GM13977 (cell line): ENCODE data around the gene PRDM16.

Source experiments
- DNase-seq: peaks from one replicate; pipeline ENCODE4 v3.0.0; 2012; ENCODE audit warnings: low spot score
- in situ Hi-C: fragments of 300-500 bp; cut with MboI; formaldehyde crosslinking; loops from one replicate; pipeline ENCODE4 v1.12.0; 2022; ENCODE audit warnings: low sequenced_read_pairs, low pct_unique_long_range_greater_than_20kb, mixed read lengths, inconsistent platforms; ENCODE audit not compliant: unreplicated experiment
- TF ChIP-seq, protein P1 (sequence below): IDR thresholded peaks from 2 replicates; pipeline ENCODE4 v1.5.1; 2012; ENCODE audit warnings: mild to moderate bottlenecking, control low read depth; ENCODE audit not compliant: insufficient read depth; ENCODE audit errors: extremely low read depth, missing control alignments

PRDM16 gene

DNA sequence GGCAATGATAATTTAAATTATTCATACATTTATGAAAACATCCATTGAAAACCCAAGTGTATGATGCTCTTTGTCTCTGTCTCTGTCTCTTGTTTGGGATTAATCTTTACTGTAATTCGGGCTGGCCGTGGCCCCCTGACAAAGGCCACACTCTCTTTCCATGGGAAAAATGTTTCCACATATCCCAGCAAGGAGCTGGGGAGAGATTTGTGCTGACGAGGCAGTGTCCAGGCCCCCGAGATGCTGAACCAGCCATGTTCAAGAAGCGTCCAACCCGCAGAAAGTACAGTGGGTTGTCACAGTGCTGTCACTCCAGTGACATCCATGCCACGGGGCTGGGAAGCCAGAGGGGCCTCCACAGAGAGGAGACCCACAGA is 147.0 kb downstream of the PRDM16 start:
- no peak for DNase-seq
- in situ Hi-C loops, result no loop called here
- TF ChIP-seq, protein P1, sequence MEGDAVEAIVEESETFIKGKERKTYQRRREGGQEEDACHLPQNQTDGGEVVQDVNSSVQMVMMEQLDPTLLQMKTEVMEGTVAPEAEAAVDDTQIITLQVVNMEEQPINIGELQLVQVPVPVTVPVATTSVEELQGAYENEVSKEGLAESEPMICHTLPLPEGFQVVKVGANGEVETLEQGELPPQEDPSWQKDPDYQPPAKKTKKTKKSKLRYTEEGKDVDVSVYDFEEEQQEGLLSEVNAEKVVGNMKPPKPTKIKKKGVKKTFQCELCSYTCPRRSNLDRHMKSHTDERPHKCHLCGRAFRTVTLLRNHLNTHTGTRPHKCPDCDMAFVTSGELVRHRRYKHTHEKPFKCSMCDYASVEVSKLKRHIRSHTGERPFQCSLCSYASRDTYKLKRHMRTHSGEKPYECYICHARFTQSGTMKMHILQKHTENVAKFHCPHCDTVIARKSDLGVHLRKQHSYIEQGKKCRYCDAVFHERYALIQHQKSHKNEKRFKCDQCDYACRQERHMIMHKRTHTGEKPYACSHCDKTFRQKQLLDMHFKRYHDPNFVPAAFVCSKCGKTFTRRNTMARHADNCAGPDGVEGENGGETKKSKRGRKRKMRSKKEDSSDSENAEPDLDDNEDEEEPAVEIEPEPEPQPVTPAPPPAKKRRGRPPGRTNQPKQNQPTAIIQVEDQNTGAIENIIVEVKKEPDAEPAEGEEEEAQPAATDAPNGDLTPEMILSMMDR, result no peak

DNA sequence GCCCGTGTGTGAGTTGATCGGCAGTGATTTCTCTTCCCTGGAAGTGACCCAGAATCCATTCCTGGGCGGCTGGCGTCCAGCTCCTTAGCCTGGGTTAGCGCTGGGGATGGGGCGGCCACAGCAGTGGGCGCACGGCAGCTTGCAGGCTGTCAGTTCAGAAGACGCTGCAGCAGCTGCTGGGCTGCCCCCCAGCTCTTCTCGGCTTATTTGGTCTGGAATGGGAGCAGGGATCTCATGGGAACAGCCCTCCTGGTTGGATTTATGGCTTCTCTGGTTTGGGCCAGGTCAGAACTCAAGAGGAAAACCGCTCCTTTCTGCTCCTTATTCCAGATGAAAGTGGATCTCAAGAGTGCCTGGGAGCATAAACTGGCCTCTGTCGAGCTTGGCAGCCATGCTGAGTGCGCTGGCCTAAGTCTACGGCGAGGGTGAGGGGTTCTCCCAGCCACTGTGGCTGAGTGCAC is 148.2 kb downstream of the PRDM16 start:
- TF ChIP-seq, protein P1, result no peak
- in situ Hi-C loops, result no loop called here
- no peak for DNase-seq

GRCh38 chr1:3217979-3218679 is 149.1 kb downstream of the PRDM16 start:
- in situ Hi-C loops, result no loop called here
- no peak for DNase-seq
- TF ChIP-seq, protein P1, result no peak

GRCh38 chr1:3219005-3219790 is 150.2 kb downstream of the PRDM16 start:
- in situ Hi-C loops, result no loop called here
- no peak for DNase-seq

GRCh38 chr1:3219791-3220467 is 150.9 kb downstream of the PRDM16 start:
- in situ Hi-C loops, result no loop called here
- TF ChIP-seq, protein P1, result no peak
- DNase-seq, result no peak

More at GRCh38 chr1:3219005-3219790, 150.2 kb downstream of the PRDM16 start:
- TF ChIP-seq, protein P1, result no peak
